ENCODE results near the gene RRAD.
"Not testable (repeated sequence)": the region's sequence is repeated elsewhere in the genome, so short reads cannot be mapped to it uniquely, and the experiment has no call there.

Gene RRAD

DNA sequence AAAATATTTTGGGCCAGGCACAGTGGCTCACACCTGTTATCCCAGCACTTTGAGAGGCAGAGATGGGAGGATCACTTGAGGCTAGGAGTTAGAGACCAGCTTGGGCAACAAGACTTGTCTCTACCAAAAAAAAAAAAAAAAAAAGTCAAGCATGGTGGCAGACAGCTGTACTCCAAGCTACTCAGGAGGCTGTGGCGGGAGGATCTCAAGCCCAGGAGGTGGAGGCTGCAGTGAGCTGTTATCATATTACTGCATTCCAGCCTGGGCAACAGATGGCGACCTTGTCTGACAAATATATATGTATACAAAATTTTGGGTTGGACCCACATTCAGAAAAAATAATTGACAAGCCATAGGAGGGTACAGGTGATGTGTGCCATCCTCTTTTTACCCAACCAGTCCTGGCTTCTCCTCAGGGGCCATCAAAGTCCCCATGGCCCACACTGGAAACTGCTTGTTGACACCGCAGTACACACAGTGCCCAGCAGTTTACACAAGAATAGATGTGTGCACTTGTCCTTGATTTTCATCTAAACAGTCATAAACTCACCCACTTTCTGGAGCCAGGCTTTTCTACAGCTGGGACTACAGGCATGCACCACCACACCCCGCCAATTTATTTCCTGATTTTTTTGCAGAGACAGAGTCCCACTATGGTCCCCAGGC is 11.7 kb upstream of the RRAD start:
- TF ChIP-seq, protein P1, sequence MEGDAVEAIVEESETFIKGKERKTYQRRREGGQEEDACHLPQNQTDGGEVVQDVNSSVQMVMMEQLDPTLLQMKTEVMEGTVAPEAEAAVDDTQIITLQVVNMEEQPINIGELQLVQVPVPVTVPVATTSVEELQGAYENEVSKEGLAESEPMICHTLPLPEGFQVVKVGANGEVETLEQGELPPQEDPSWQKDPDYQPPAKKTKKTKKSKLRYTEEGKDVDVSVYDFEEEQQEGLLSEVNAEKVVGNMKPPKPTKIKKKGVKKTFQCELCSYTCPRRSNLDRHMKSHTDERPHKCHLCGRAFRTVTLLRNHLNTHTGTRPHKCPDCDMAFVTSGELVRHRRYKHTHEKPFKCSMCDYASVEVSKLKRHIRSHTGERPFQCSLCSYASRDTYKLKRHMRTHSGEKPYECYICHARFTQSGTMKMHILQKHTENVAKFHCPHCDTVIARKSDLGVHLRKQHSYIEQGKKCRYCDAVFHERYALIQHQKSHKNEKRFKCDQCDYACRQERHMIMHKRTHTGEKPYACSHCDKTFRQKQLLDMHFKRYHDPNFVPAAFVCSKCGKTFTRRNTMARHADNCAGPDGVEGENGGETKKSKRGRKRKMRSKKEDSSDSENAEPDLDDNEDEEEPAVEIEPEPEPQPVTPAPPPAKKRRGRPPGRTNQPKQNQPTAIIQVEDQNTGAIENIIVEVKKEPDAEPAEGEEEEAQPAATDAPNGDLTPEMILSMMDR (IDR thresholded peaks at IDR 0.05; ENCODE audit: low read depth, low read length, missing control alignments), result no peak
- no peak for DNase-seq (ENCODE audit: extremely low read depth, low read depth)
- peak overlapping the region; percentile 94; the same call in 1 of the 2 replicates for H3K4me3 ChIP-seq (replicated peaks; ENCODE audit: low read depth, low read length)

DNA sequence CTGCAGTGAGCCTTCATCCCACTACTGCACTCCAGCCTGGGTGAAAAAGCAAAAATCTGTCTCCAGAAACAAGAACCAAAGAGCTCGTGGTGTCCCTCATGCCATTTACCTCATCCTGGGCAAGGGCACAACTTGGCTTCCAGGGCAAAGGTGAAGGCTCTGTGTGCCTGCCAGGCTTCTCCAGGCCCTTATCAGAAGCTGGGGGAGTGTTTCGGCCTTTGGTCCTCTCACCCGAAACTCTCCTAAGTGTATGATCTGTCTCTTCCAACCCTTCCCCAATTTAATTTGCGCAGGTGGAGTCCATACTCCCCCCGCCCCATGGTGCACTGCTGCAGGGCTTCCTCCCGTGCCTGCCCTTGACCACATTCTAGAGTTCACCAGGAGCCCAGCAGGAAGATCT is 11.1 kb upstream of the RRAD start:
- DNase-seq (ENCODE audit: extremely low read depth, low read depth), result no peak
- H3K4me3 ChIP-seq (replicated peaks; ENCODE audit: low read depth, low read length), result peak overlapping the region; percentile 94

DNA sequence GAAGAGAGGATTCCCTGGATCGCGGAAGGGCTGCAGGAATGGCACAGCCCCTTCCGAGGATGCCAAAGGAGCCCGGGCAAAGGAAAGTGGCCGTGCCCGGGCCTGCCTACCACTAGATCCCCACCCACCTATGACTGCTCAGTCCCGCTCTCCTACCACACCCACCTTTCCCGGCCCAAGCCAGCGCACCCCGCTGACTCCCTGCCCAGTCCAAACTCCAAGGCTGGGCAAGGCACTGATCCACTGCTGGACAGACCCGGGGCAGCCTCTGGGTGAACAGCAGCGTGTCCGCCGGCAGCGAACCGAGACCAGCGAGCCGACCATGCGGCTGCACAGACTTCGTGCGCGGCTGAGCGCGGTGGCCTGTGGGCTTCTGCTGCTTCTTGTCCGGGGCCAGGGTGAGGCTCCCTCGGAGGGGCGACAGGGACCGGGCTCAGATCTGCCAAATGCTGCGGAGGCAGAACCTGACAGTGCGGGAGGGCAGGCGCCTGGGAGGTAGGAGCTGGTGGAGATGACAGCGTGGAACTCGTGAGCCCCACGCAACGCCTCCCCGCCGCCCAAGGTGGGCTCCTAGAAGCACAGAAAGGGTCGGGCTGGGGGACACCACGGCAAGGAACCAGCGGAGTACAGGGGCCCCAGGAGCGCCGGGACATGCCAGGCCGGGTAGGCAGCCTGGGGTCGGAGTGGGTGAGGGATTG is 10.1 kb upstream of the RRAD start, which contains the start of gene CES2:
TSS of gene CES2 (plus strand) at position 203 of the 698 bp plus-strand sequence. CDS start at position 323, 120 bp downstream.
- no peak for DNase-seq (ENCODE audit: extremely low read depth, low read depth)
- TF ChIP-seq, protein P1 (IDR thresholded peaks at IDR 0.05; ENCODE audit: low read depth, low read length, missing control alignments), result no peak
- peak within 1 kb of the TSS; percentile 94 for H3K4me3 ChIP-seq (replicated peaks; ENCODE audit: low read depth, low read length)

More for the DNA sequence above, 11.1 kb upstream of the RRAD start:
- TF ChIP-seq, protein P1 (IDR thresholded peaks at IDR 0.05; ENCODE audit: low read depth, low read length, missing control alignments), result no peak

DNA sequence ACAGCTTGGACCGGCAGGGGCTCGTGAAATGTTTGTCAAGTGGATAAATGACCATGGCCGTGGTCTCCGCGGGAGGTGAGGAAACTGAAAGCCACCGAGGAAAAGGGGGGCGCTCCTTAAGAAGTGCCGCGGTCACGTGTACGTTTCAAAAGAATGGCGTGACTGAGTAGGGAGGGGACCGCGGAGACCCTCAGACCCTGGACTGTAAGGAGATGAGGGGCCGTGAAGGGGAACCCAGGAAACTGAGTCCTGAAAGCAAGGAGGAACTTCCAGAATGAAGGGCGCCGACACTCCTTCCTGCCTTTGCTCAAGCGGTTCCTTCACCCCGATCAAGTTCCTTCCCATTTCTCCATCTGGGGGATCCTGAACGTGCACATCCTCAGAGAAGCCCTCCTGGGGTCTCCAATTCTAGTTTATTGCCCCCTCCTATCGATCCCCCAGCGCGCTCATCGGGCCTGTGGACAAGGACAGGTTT is 9.5 kb upstream of the RRAD start:
- DNase-seq (ENCODE audit: extremely low read depth, low read depth), result not testable (repeated sequence)
- H3K4me3 ChIP-seq (replicated peaks; ENCODE audit: low read depth, low read length), result peak overlapping the region; percentile 94

DNA sequence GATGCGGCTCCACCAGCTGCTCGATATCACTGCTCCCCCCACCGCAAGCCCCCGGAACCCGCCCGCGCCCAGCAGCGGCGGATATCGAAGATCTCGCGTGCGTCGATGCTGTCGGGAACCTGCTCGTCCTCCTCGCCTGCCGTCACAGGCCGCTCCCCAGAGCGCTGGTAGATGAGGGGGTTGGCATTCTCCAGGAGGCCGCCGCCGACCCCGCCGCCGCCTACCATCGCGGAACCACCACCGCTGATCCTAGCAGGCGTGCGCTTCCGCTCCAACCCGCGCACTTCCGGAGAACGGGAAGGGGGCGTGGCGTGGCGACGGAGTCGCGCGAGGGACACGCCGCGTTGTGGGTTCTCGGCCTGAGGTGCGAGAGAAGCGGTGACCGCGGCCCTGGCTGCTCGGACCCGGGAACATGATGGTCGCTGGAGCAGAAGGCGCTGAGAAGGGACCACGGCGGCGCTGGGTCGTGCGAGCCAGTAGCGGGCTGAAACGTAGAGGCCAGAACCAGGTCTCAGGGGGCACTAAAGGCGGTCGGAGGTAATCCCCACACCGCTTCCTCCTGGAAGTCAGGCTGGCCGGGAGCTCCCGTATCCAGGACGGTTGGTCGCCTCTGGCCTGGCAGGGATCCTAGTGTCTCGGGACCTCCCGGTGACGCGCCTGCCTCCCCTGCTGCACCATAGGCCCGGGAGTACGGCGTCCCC is 9.0 kb upstream of the RRAD start, which contains the start of gene CIAO2B:
TSS of gene CIAO2B (minus strand) at position 265 of the 701 bp plus-strand sequence. CDS start at position 227, 38 bp downstream.
- DNase-seq (ENCODE audit: extremely low read depth, low read depth), result peak; percentile 39
- TF ChIP-seq, protein P1 (IDR thresholded peaks at IDR 0.05; ENCODE audit: low read depth, low read length, missing control alignments), result no peak
- peak within 1 kb of the TSS; percentile 94 for H3K4me3 ChIP-seq (replicated peaks; ENCODE audit: low read depth, low read length)

DNA sequence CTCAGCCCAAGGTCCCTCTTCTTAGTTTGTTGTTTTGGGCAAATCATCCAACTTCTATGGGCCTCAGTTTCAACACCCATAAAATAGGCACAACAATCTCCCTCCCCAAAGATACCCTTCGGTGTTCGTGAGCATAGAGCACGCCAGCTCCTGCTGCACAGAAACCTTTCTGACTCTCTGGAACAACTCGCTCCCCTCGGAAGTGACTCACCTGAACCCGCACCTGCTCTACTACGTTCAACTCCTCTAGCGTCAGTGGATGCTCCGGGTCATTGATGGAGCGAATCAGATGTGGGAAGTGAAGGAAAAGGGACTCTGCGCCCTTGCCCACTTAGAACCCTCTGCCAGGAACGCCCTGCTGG is 8.4 kb upstream of the RRAD start:
- H3K4me3 ChIP-seq (replicated peaks; ENCODE audit: low read depth, low read length), result peak overlapping the region; percentile 94
- DNase-seq (ENCODE audit: extremely low read depth, low read depth), result no peak
- TF ChIP-seq, protein P1 (IDR thresholded peaks at IDR 0.05; ENCODE audit: low read depth, low read length, missing control alignments), result no peak

DNA sequence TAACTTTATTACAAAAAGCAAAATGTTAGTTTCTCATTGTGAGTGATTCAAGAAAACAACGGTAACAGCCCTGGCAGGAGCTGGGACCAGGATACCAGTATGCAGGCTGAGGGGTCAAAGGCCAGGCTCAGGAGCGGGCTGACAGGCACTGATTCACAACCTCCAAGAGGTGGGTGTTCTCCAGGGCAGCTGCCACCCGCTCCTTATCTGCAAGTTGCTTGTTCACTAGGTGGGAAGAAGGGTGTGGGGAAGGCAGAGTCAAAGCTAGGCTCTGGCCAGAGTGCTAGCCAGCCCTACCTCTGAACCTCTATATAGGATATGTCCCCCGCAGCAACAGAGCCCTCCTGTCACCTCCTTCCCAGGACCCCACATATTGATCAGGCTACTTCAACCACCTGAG is 6.7 kb upstream of the RRAD start:
- TF ChIP-seq, protein P1 (IDR thresholded peaks at IDR 0.05; ENCODE audit: low read depth, low read length, missing control alignments), result no peak
- H3K4me3 ChIP-seq (replicated peaks; ENCODE audit: low read depth, low read length), result no peak overlapping the region
- DNase-seq (ENCODE audit: extremely low read depth, low read depth), result no peak
